GM12878 (cell line): ENCODE data around the gene PLOD3. TPM values are rescaled to one million over a fixed set of nuclear protein-coding genes. Genes with fewer than 3 reads are reported as not detected.

Experiments
- ATAC-seq: fragments of 200-7000 bp; cut with Tn5 transposase; 3 replicates; pipeline ENCODE4 v1.9.1; 2020; ENCODE audit warnings: mild to moderate bottlenecking, moderate library complexity
- BruUV-seq: library from RNA; stranded (reverse); fragments of 400-500 nt; replicated peaks from 2 replicates; lab custom pipeline; 2021; lab: Mats Ljungman, UMichigan
- CTCF ChIA-PET: fragments of 300-600 bp; sonication (Branson Sonifier 250); formaldehyde crosslinking; extraction: SDS; loops from one replicate; lab custom pipeline; 2021; ENCODE audit warnings: inconsistent platforms; lab: Yijun Ruan, JAX
- POLR2A ChIA-PET: fragments of 350-600 bp; formaldehyde crosslinking; extraction: SDS; loops from one replicate; lab custom pipeline; 2021; ENCODE audit warnings: inconsistent platforms; lab: Charles Lee
- RAD21 ChIA-PET: fragments of 300-600 bp; sonication (Branson Sonifier 250); formaldehyde crosslinking; loops from one replicate; lab custom pipeline; 2023; ENCODE audit warnings: antibody characterized with exemption; ENCODE audit not compliant: unreplicated experiment; lab: Charles Lee
- SMC1A ChIA-PET: fragments of 300-600 bp; sonication (Branson Sonifier 250); formaldehyde crosslinking; loops from one replicate; lab custom pipeline; 2023; ENCODE audit not compliant: unreplicated experiment, uncharacterized antibody; lab: Charles Lee
- DNase-seq: peaks from one replicate; pipeline ENCODE4 v3.0.0-alpha.2; 2011; ENCODE audit warnings: low read depth, low spot score
- FAIRE-seq: peaks from 3 replicates; lab custom pipeline; 2011; peaks lifted over from hg19 to GRCh38; lab: Jason Lieb, UNC
- H2AFZ ChIP-seq: 2 replicates; pipeline ENCODE4 v1.6.0; 2011; ENCODE audit warnings: low read depth, low read length, control low read depth; ENCODE audit not compliant: control insufficient read depth
- H3K27ac ChIP-seq: 2 replicates; pipeline ENCODE4 v1.5.1; 2011; ENCODE audit warnings: control low read depth; ENCODE audit not compliant: control insufficient read depth, insufficient read depth
- H3K27me3 ChIP-seq, 2 experiments: replicated peaks in 1 of 2; 2 replicates each; pipeline versions ENCODE4 v1.6.0 to v1.6.1; 2011; ENCODE audit warnings: low read length in 1 of 2; ENCODE audit not compliant: control insufficient read depth in 2 of 2, insufficient read depth in 2 of 2
- H3K36me3 ChIP-seq, 2 experiments: 2 replicates each; pipeline ENCODE4 v1.5.1; 2011; ENCODE audit warnings: low read length in 1 of 2; ENCODE audit not compliant: control insufficient read depth in 2 of 2, insufficient read depth in 2 of 2
- H3K4me1 ChIP-seq: 2 replicates; pipeline ENCODE4 v1.6.1; 2011; ENCODE audit warnings: mild to moderate bottlenecking, low read length, moderate library complexity, mixed read lengths; ENCODE audit not compliant: control insufficient read depth, insufficient read depth
- H3K4me2 ChIP-seq: 2 replicates; pipeline ENCODE4 v1.6.0; 2011; ENCODE audit warnings: control low read depth; ENCODE audit not compliant: control insufficient read depth, insufficient read depth
- H3K4me3 ChIP-seq: fragments of 200-600 bp; sonication (generic); 2 replicates; pipeline ENCODE4 v1.5.1; 2016
- H3K79me2 ChIP-seq: 2 replicates; pipeline ENCODE4 v1.6.0; 2011; ENCODE audit warnings: low read length; ENCODE audit not compliant: control insufficient read depth, insufficient read depth
- H3K9ac ChIP-seq: 2 replicates; pipeline ENCODE4 v1.8.0; 2011; ENCODE audit warnings: low read length, control low read depth, mixed read lengths; ENCODE audit not compliant: control insufficient read depth, insufficient read depth
- H3K9me3 ChIP-seq: replicated peaks from 3 replicates; pipeline ENCODE4 v1.5.1; 2011; ENCODE audit warnings: mild to moderate bottlenecking, low read length; ENCODE audit not compliant: control insufficient read depth, insufficient read depth
- H4K20me1 ChIP-seq: 2 replicates; pipeline ENCODE4 v1.6.0; 2011; ENCODE audit not compliant: control insufficient read depth, insufficient read depth
- EGR1 ChIP-seq, 2 experiments: IDR thresholded peaks; 1 replicate in 1 of 2; 2 replicates in 1 of 2; pipeline ENCODE4 v1.6.1; 2011 to 2012; ENCODE audit warnings: low read depth in 2 of 2, low read length in 2 of 2, borderline replicate concordance in 1 of 2, mild to moderate bottlenecking in 1 of 2, moderate library complexity in 1 of 2
- EP300 ChIP-seq, 2 experiments: fragments of 150-350 bp in 1 of 2; IDR thresholded peaks; 2 replicates each; pipeline ENCODE4 v1.6.1; 2011 to 2012; ENCODE audit warnings: low read depth in 2 of 2, low read length in 2 of 2, borderline replicate concordance in 1 of 2, improper control_type of control experiment in 1 of 2, inconsistent platforms in 1 of 2; ENCODE audit not compliant: control insufficient read depth in 1 of 2
- EZH2 ChIP-seq: IDR thresholded peaks from 2 replicates; pipeline ENCODE4 v1.6.1; 2012; ENCODE audit warnings: low read depth, mild to moderate bottlenecking, control low read depth, inconsistent platforms, low read length, borderline replicate concordance; ENCODE audit not compliant: control insufficient read depth
- FOXM1 ChIP-seq: IDR thresholded peaks from 2 replicates; pipeline ENCODE4 v1.6.1; 2012; ENCODE audit warnings: low read depth, mild to moderate bottlenecking, inconsistent platforms, low read length, moderate library complexity
- HDAC2 ChIP-seq: fragments of 200-600 bp; sonication (generic); IDR thresholded peaks from 2 replicates; pipeline ENCODE4 v1.6.1; 2017
- IRF4 ChIP-seq: IDR thresholded peaks from 2 replicates; pipeline ENCODE4 v1.6.1; 2011; ENCODE audit warnings: low read depth, low read length
- NRF1 ChIP-seq: conservative IDR thresholded peaks from 2 replicates; pipeline ENCODE4 v1.6.1; 2011; ENCODE audit warnings: mild to moderate bottlenecking, low read depth, low read length, improper control_type of control experiment
- RAD51 ChIP-seq: fragments of 450-650 bp; IDR thresholded peaks from 2 replicates; pipeline ENCODE4 v1.6.1; 2016; ENCODE audit warnings: moderate library complexity, mild to moderate bottlenecking, inconsistent platforms
- TAF1 ChIP-seq: IDR thresholded peaks from 2 replicates; pipeline ENCODE4 v1.6.1; 2011; ENCODE audit warnings: mild to moderate bottlenecking, low read depth, low read length, borderline replicate concordance
- ZNF217 ChIP-seq: fragments of 450-650 bp; IDR thresholded peaks from 2 replicates; pipeline ENCODE4 v1.6.1; 2017; ENCODE audit warnings: antibody characterized with exemption, mild to moderate bottlenecking
- ZNF622 ChIP-seq: fragments of 450-650 bp; IDR thresholded peaks from 2 replicates; pipeline ENCODE4 v1.6.1; 2017; ENCODE audit warnings: mild to moderate bottlenecking, inconsistent platforms
- WGBS: methylation state at CpG from one replicate; pipeline ENCODE4 v1.1.6; 2016; ENCODE audit warnings: low lambda C conversion rate; ENCODE audit not compliant: insufficient replicate concordance, insufficient coverage; ENCODE audit errors: missing lambda C conversion rate; 5-methylcytosine and 5-hydroxymethylcytosine counted together
- in situ Hi-C: fragments of 300-500 bp; cut with MboI; formaldehyde crosslinking; loops from 9 replicates; pipeline ENCODE4 v1.14.3; 2018; ENCODE audit warnings: mixed read lengths
- intact Hi-C: fragments of 100-400 bp; cut with micrococcal nuclease; formaldehyde crosslinking; loops from one replicate; pipeline ENCODE4 v1.14.2; 2022; ENCODE audit not compliant: unreplicated experiment
- polyA plus RNA-seq, 11 experiments: library from polyadenylated mRNA; depleted of rRNA in 4 of 11; unstranded in 6 of 11; stranded (reverse) in 5 of 11; fragments of >200 nt; fragmentation: Nextera tagmentation in 4 of 11; fragmentation: Illumina TruSeq in 1 of 11; extraction: Ambion mirVana in 4 of 11; extraction: Trizol in 1 of 11; gene quantifications; 1 replicate in 1 of 11; 2 replicates in 10 of 11; pipeline versions ENCODE4 v1.2.1 to v1.2.3, GENCODE V29; 2011 to 2016; ENCODE audit warnings: inconsistent platforms in 2 of 11, missing spikeins in 2 of 11, low read depth in 1 of 11
- total RNA-seq, 4 experiments: library from RNA; depleted of rRNA in 3 of 4; stranded (reverse); fragments of >200 nt in 3 of 4; fragmentation: Illumina TruSeq in 1 of 4; extraction: Trizol in 1 of 4; gene quantifications; 2 replicates each; pipeline versions ENCODE4 v1.2.1 to v1.2.3, GENCODE V29; 2013 to 2021
- TF ChIP-seq, protein P1 (sequence below): IDR thresholded peaks from 2 replicates; pipeline ENCODE4 v1.6.1; 2011; ENCODE audit warnings: low read depth, mild to moderate bottlenecking, low read length, moderate library complexity, borderline replicate concordance; ENCODE audit errors: extremely low read depth
- TF ChIP-seq, protein P2 (sequence below): IDR thresholded peaks from 2 replicates; pipeline ENCODE4 v1.6.1; 2011; ENCODE audit warnings: borderline replicate concordance, low read depth, mild to moderate bottlenecking, moderate library complexity, mixed read lengths, low read length; ENCODE audit not compliant: insufficient read depth; ENCODE audit errors: extremely low read length

Gene PLOD3
- total and polyA plus RNA-seq, 10 of the 15 experiments (the other 5 are each of a cell fraction or from before 2014, with no cell fraction given), result 0.53 to 27.8 (median 15.1) TPM

DNA sequence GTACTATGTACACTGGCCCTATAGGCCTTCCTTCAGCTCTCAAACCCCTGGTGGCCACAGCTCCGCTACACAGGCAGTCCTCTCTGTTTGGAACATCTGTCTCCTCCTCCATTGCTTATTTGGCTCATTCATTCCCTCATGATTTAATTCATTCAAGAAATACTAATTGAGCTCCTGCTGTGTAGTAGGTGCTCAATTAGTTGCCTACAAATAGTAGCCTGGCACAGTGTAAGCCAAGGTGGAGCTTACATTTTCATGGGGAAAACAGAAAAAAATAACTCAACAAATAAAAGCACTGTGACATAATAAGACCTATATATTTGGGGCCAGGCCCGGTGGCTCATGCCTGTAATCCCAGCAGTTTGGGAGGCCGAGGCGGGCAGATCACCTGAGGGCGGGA lies 30.9 kb upstream of the PLOD3 start:
- BruUV-seq, result no TSS peak
- ChIA-PET POLR2A (no interaction called here), CTCF (interaction anchor here (1.4 kb wide), 1 partner anchor 104 kb away, joined by 8 read pairs; no protein-coding TSS in a partner anchor), SMC1A (interaction anchor here (1.0 to 1.5 kb wide), 2 partner anchors 34 to 42 kb away, joined by 3 read pairs; no protein-coding TSS in a partner anchor), RAD21 (interaction anchor here (0.7 kb wide), 1 partner anchor 35 kb away, joined by 3 read pairs; no protein-coding TSS in a partner anchor)
- no peak for DNase-seq
- Histone ChIP-seq H3K27ac (no peak overlapping the region), H3K4me1 (peaks cover 12% of the 10 kb centered on the region), H3K4me2 (no peak overlapping the region), H3K9me3 (no peaks in the 10 kb centered on the region), H2AFZ (no peak overlapping the region), H3K27me3 (no peaks in the 10 kb centered on the region), H3K4me3 (no peak overlapping the region), H3K79me2 (peaks cover 50% of the 10 kb centered on the region), H3K36me3 (peaks cover 0 to 6% of the 10 kb centered on the region in 2 experiments; a peak in 3 of 4 replicates), H3K9ac (no peak overlapping the region), H4K20me1 (no peaks in the 10 kb centered on the region)
- 96% methylated on average over 5 of the region's 5 CpGs for WGBS
- TF ChIP-seq TAF1, result no peak
- no peak for TF ChIP-seq IRF4
- TF ChIP-seq EGR1 (IDR thresholded peaks at IDR 0.05; ENCODE audit: borderline replicate concordance in 1 of 2, low read depth in 2 of 2, low read length in 2 of 2), result no peak
- TF ChIP-seq FOXM1, result no peak
- no peak for TF ChIP-seq ZNF622
- in situ Hi-C loops (no loop called here), intact Hi-C loops (no loop called here)
- FAIRE-seq, result no peak
- ATAC-seq, result no peak

DNA sequence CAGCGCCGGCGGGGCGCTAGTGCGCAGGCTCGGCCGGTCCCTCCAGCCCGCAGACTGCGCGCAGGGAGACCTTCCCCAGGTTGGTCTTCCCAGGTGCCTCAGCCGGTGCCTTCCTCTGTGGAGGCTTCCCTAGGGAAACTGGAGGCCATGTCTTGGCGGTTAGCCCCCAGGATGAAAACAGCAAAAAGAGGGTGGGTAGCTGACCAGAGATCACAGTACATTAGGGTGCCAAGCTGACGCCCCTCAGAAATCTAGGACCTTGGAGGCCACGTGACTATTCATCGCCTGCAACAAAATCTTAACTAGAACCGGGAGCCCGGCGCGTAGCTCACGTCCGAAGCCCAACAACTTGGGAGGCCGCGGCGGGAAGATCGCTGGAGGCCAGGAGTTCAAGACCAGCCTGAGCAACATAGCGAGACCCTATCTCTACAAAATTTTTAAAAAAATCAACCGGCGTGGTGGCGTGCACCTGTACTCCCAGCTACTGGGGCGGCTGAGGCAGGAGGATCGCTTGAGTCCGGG lies 27.8 kb upstream of the PLOD3 start:
- H3K27ac ChIP-seq, result peak overlapping the region; percentile 89; the same call in 1 of the 2 replicates
- SMC1A ChIA-PET, result interaction anchor here (2.6 to 2.9 kb wide), 2 partner anchors 27 to 102 kb away, joined by 19 to 20 read pairs; partner anchors contain the start of genes PLOD3 and ZNHIT1
- peaks cover 9% of the 10 kb centered on the region for H3K4me1 ChIP-seq
- RAD21 ChIA-PET, result interaction anchor here (1.0 to 5.0 kb wide), 5 partner anchors 28 to 111 kb away, joined by 3 to 37 read pairs (median 19); partner anchors contain the start of genes PLOD3 and ZNHIT1
- ATAC-seq, result no peak
- H3K9me3 ChIP-seq, result no peaks in the 10 kb centered on the region
- in situ Hi-C loops (no loop called here), intact Hi-C loops (no loop called here)
- H4K20me1 ChIP-seq, result no peaks in the 10 kb centered on the region
- POLR2A ChIA-PET, result interaction anchor here (0.5 to 1.6 kb wide), 5 partner anchors 26 to 355 kb away, joined by 3 to 5 read pairs (median 4); partner anchors contain the start of genes PLOD3 and UFSP1
- no peak for DNase-seq
- BruUV-seq, result no TSS peak
- CTCF ChIA-PET, result interaction anchor here (0.8 to 5.3 kb wide), 11 partner anchors 9 to 160 kb away, joined by 3 to 74 read pairs (median 16); partner anchors contain the start of genes PLOD3, TRIM56 and ZNHIT1
- 35% methylated on average over 32 of the region's 32 CpGs for whole genome bisulfite sequencing
- peak overlapping the region; percentile 39; the same call in 1 of the 2 replicates for H3K9ac ChIP-seq
- H3K27me3 ChIP-seq, result no peaks in the 10 kb centered on the region
- peak overlapping the region; percentile 51 for H2AFZ ChIP-seq
- H3K79me2 ChIP-seq, result peaks cover 34% of the 10 kb centered on the region
- peak overlapping the region; percentile 95 for H3K4me2 ChIP-seq
- H3K4me3 ChIP-seq, result peak overlapping the region; percentile 84
- no peak for FAIRE-seq
- peaks cover 2 to 10% of the 10 kb centered on the region in 2 experiments for H3K36me3 ChIP-seq
- TF ChIP-seq EZH2 (no peak), EP300 (IDR thresholded peaks at IDR 0.05; ENCODE audit: borderline replicate concordance in 1 of 2, control insufficient read depth in 1 of 2, low read depth in 2 of 2, low read length in 2 of 2) (no peak), HDAC2 (no peak), RAD51 (peak; percentile 49; the same call in 1 of the 2 replicates), ZNF217 (peak; percentile 45; the same call in 1 of the 2 replicates), NRF1 (peak; percentile 61)
- TF ChIP-seq, protein P1, sequence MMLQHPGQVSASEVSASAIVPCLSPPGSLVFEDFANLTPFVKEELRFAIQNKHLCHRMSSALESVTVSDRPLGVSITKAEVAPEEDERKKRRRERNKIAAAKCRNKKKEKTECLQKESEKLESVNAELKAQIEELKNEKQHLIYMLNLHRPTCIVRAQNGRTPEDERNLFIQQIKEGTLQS, result 0 out of 2 replicates have a peak, but pooled peaks have one; percentile 22
- TF ChIP-seq, protein P2, sequence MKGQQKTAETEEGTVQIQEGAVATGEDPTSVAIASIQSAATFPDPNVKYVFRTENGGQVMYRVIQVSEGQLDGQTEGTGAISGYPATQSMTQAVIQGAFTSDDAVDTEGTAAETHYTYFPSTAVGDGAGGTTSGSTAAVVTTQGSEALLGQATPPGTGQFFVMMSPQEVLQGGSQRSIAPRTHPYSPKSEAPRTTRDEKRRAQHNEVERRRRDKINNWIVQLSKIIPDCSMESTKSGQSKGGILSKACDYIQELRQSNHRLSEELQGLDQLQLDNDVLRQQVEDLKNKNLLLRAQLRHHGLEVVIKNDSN, result peak; percentile 18
